ENCODE results near the gene ACTMAP.
"Not testable (repeated sequence)": the region's sequence is repeated elsewhere in the genome, so short reads cannot be mapped to it uniquely, and the experiment has no call there.

ACTMAP gene

GRCh38 chr19:40742886-40743285 is 7.4 kb downstream of the ACTMAP start:
- TF ChIP-seq ZNF274 (IDR thresholded peaks at IDR 0.05; ENCODE audit: low read depth, low read length), result no peak
- H3K4me3 ChIP-seq (ENCODE audit: low read length), result no peak overlapping the region

GRCh38 chr19:40742477-40742876 is 7.8 kb downstream of the ACTMAP start:
- no peak for TF ChIP-seq ZNF274 (IDR thresholded peaks at IDR 0.05; ENCODE audit: low read depth, low read length)
- no peak overlapping the region for H3K4me3 ChIP-seq (ENCODE audit: low read length)

GRCh38 chr19:40741527-40742390 is 8.5 kb downstream of the ACTMAP start:
- H3K4me3 ChIP-seq (ENCODE audit: low read length), result no peak overlapping the region
- TF ChIP-seq ZNF274 (IDR thresholded peaks at IDR 0.05; ENCODE audit: low read depth, low read length), result no peak

GRCh38 chr19:40740747-40741146 is 9.5 kb downstream of the ACTMAP start:
- TF ChIP-seq ZNF274 (IDR thresholded peaks at IDR 0.05; ENCODE audit: low read depth, low read length), result no peak

GRCh38 chr19:40739871-40740703 is 10.2 kb downstream of the ACTMAP start:
- TF ChIP-seq ZNF274 (IDR thresholded peaks at IDR 0.05; ENCODE audit: low read depth, low read length), result no peak
- H3K4me3 ChIP-seq (ENCODE audit: low read length), result no peak overlapping the region

More at GRCh38 chr19:40740747-40741146, 9.5 kb downstream of the ACTMAP start:
- no peak overlapping the region for H3K4me3 ChIP-seq (ENCODE audit: low read length)

GRCh38 chr19:40739030-40739839 is 11.0 kb downstream of the ACTMAP start:
- no peak for TF ChIP-seq ZNF274 (IDR thresholded peaks at IDR 0.05; ENCODE audit: low read depth, low read length)
- no peak overlapping the region for H3K4me3 ChIP-seq (ENCODE audit: low read length)

GRCh38 chr19:40737102-40737644 is 13.1 kb downstream of the ACTMAP start:
- no peak overlapping the region for H3K4me3 ChIP-seq (ENCODE audit: low read length)
- TF ChIP-seq ZNF274 (IDR thresholded peaks at IDR 0.05; ENCODE audit: low read depth, low read length), result no peak

GRCh38 chr19:40736661-40737060 is 13.6 kb downstream of the ACTMAP start:
- TF ChIP-seq ZNF274 (IDR thresholded peaks at IDR 0.05; ENCODE audit: low read depth, low read length), result no peak
- no peak overlapping the region for H3K4me3 ChIP-seq (ENCODE audit: low read length)

GRCh38 chr19:40735013-40735771 is 15.1 kb downstream of the ACTMAP start:
- H3K4me3 ChIP-seq (ENCODE audit: low read length), result no peak overlapping the region
- TF ChIP-seq ZNF274 (IDR thresholded peaks at IDR 0.05; ENCODE audit: low read depth, low read length), result no peak

GRCh38 chr19:40733149-40733548 is 17.1 kb downstream of the ACTMAP start:
- no peak overlapping the region for H3K4me3 ChIP-seq (ENCODE audit: low read length)
- no peak for TF ChIP-seq ZNF274 (IDR thresholded peaks at IDR 0.05; ENCODE audit: low read depth, low read length)

- not testable (repeated sequence) for H3K4me3 ChIP-seq (ENCODE audit: low read length)
Measured at GRCh38 chr19:40732304-40732703, 18.0 kb downstream of the ACTMAP start.

- not testable (repeated sequence) for H3K4me3 ChIP-seq (ENCODE audit: low read length)
Measured at GRCh38 chr19:40730065-40730464, 20.2 kb downstream of the ACTMAP start.

- no peak overlapping the region for H3K4me3 ChIP-seq (ENCODE audit: low read length)
- no peak for TF ChIP-seq ZNF274 (IDR thresholded peaks at IDR 0.05; ENCODE audit: low read depth, low read length)
Measured at GRCh38 chr19:40726279-40726678, 24.0 kb downstream of the ACTMAP start.

All from GM08714 (cell line).